Measurements from ENCODE around the gene CDK5RAP3.

CDK5RAP3 gene

DNA sequence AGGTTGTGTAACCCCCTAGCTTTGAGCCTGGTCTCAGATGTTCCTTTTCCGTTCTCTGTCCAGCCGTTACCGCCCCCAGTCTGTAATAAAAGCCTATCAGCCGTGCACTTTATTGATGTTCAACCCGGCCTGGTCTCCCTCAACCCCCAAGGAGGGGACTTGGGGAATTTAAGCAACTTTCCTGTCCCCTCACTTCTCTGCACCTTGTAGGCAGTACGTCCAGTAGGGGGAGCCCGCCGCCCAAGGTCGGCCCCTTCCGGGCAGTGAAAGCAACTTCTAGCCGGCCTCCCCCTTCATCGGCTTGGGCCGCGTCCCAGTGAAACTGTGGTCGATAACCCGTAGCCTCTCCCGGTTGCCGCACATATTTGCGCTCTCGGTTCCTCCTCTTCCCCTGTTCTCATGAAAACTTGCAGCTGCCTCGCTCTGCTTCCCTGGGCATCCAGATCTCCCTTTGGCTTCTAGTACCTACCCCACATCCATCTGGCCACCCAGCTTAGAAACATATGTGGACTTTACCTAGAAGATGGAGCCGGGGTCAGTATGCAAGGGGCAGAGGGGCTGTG, 21.6 kb upstream of the CDK5RAP3 start:
- peak; percentile 90 for DNase-seq

DNA sequence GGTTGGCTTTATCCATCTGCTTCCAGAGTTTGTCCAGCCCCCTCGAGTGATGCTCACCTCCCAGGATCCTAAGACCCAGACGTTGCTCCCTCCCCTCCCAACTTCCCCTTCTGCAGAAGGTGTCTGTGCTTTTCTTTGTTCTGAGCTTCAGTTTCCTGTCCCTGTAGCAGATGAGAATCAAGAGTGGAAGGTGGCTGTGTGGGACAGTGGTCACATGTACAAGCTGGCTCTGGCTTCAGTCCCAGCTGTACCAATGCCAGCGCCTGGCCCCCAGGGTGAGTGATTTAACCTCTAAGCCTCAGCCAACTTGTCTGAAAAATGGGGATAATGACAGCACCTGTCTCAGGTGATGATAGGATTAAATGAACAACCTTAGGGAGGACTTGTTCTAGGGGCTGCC, 21.0 kb upstream of the CDK5RAP3 start:
- peak; percentile 70 for DNase-seq

DNA sequence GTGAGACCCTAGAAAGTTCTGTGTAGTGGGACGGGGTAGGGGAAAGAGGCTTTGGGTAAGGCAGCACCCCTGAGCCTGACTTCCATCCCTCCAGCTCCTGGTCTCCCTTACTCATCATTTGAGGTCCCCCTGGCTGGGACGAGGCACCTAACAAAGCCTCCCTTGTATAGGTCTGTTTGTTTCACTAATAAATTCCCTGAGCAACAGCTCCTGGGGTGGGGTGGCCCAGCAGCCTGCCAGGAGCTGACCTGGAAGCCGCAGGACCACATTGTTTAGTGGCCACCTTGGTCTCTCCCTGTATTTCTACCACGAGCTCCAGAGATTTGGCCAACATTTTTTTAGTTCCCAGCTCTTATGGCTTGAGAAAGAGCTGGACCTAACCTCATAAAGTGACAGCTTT, 20.5 kb upstream of the CDK5RAP3 start:
- no peak for DNase-seq

DNA sequence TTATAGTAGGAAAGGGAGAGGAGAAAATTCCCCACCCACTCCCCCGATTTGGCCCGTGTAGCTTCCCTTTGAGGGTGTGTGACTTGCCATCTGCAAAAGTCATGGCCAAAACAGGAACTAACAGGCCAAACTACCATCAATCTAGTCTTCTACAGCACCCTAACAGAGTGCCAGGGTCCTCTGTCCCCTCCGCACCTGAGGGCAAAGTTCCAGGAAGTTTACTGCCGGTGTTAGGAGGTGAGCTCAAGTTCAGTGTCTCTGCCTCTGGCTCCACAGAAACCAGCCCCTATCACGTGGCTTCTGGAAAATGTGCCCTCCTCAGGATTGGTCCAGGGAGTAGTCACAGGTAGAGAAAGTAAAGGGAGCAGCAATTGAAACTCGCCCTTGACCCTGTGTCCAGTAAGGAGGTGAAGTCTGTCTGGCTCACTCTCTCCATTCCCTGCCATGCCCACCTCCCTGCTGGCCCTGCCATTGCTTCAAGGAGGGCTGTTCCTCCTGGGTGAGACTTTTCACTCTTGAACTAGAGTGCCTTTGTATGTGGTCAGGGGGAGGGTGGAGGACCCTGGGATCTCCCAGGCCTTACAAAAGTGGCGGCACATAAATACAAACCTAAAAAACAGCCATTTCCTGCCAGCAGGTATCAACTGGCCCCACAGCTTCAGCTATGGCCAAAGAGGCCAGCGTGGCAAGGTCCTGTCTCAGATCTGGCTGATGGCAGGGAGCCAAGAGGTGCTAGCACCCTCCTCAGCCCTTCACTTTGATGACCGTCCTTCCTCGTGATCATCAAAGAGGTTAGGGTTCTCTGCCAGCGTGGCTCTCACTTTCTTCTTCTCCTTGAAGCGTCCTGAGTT, 18.5 kb upstream of the CDK5RAP3 start:
- DNase-seq = no peak

DNA sequence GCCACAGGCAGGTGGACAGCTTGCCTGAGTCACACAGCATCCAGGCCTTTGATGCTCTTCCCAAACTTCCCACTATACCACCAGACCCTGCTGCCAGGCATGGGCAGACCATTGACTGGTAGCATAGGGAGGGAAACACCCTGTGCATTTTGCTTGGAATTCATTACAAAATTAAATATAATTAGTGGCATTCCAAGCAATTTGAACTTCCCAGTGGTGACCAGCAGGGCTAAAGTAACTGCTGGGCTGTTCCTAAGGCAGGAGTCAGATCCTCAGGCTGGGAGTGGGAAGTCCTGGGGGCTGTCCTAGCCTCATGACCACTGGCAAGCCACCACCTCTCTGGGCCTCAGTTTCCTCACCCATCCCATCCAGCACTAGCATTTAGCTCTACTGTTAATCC, 17.0 kb upstream of the CDK5RAP3 start:
- DNase-seq = no peak

DNA sequence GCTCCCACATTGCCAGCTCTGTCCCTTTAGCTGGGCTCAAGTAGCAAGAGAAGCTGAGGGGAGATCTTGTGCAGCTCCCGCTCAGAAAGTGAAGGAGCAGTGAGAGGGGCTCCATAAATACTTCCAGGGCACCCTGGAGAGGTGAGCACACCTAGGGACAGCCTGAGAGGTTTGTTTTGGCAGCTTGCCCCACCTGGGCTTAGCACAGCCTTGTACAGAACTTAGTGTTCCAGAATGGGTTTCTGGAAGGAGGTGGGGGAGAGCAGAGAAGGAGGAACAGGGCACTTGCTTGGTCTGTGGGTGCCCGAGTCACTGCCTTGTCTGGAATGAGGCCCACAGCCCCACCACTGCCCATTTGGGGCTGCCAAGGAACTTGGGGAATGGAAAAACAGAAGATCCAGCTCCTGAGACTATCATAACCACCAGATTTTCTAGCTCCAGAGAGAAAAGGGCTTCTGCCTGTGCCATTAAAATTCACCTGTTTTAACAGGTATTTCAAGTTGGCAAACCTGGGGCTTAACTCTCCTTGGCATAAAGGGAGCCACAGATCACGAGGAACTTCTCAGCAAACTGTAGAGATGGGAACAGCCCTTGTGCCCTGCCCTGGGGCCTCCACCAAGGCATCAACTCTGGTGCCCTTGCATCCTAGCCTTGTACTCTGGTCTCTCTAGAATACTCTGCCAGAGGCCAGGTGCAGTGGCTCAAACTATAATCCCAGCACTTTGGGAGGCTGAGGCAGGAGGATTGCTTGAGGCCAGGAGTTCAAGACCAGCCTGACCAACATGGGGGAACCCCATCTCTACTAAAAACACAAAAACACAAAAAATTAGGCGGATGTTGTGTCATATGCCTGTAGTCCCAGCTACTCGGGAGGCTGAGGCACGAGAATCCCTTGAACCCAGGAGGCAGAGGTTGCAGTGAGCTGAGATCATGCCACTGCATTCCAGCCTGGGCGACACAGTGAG, 15.1 kb upstream of the CDK5RAP3 start:
- no peak for DNase-seq

DNA sequence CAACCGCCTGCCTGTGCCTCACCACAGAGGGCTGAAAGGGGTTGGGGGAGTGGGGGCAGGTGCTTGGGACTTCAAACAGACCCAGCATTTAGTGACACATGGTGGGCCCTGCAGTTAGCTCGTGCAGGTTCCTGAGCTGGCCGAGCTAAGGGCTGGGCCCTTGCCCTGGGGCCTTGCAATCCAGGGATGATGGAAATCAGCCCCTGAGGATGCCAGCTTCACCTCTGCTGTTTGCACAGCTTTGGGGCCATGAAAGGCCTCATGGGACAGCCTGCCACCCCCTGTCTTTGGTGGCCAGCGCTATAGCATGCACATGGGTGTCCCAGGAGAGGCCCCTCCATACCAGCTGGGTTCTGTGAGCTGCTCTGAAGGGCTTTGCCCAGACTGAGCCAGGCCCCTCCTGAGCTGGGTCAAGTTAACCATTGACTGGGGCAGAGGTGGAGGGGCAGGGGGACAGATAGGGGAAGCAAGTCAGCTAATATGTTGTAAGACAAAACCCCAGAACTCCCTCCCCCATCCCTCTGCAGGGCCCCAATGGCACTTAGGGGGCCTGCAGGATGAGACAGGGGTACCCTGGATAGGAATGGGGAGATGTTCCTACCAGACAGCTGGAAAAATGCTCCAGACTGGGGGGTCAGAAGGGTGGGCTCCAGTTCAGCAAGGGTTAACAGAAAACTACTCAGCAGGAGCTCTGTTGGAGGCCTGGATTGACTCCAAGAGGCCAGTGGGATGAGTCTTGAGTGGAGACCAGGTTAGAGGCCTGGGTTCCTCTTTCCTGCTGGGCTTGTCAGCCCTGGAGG, 13.9 kb upstream of the CDK5RAP3 start:
- DNase-seq = peak; percentile 38

DNA sequence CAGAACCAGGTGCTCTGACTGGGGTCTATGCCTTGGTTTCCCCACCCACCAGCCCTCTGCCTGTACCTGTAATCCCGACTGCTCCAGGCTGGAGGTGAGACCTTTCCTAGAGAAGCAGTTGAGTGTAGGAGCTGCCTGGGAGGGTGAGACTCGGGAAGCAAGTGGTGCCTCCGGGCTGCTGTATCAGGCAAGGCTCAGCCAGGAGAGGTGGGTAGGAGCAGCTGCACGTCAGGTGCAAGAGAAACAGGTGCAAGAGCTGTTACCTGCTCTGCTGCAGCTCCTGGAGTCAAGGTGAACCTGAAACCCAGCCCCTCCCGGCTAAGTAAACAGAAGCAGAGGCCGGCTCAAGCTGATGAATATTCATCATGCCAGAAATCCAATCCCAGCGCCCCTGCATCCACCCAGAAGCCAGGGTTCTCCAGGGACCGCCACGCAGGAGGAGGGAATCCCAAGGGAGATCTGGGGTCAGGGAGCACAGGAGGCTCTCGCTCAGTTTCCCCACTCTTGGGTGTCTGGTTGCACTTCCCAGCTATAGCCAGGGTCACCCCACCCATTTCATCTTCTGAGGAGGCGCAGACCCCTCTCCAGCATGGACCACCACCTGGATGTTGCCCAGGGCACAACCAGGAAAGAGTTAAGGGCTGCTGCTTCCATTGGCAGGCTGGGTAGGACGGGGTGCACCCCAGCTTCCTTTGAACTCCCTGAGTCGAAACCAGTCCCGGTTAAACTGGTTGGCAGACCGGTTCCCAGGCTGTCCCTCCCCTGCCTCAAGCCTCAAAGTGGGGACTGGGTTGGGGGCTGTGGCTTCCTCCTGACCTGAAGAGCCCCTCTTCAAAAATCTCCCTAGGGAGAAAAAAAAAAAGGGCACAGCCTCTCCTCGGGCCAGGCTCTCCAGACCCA, 13.1 kb upstream of the CDK5RAP3 start, which contains the start of gene PRR15L:
Gene PRR15L (minus strand): TSS at position 293 of the 900 bp plus-strand sequence. CDS start 4,649 bp downstream, outside the sequence.
- DNase-seq = peak; percentile 64

DNA sequence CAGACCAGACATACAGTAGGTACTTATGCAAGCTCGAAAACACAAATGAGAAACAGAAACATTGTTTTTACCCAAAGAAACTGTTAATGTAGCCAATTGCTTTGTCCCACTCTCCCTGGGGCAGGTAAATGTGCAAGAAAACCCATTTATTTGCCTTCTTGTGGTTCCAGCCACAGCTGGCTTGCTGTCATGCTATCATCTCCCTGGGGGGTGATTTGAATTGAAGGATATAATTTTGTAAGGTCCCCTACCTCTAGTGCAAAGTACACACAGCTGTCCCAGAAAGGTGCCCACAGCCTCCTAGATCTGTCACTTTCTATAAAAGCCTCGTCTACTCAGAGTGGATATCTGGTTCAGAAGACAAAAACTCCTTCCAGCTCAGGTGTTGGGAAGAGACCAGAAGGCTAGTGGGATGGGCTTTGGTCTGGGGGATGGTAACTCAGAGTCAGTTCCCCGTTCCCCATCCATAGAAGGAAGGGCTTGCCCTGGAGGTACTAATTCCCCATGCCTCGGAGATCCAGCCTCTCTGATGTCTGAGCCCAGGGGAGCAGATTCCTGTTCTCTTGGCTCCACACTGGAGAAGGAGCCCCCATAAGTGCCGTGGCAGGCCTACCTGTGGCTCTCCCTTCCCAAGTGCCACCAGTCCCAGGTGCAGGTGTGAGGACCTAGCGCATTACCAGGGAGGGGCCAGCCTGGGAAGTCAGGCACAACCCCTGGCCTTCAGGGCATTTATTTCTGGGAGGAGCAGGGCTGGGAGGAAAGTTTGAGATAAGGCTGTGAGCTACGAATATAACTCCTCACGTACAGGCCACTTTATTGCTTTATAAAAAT, 10.9 kb upstream of the CDK5RAP3 start:
- no peak for DNase-seq

DNA sequence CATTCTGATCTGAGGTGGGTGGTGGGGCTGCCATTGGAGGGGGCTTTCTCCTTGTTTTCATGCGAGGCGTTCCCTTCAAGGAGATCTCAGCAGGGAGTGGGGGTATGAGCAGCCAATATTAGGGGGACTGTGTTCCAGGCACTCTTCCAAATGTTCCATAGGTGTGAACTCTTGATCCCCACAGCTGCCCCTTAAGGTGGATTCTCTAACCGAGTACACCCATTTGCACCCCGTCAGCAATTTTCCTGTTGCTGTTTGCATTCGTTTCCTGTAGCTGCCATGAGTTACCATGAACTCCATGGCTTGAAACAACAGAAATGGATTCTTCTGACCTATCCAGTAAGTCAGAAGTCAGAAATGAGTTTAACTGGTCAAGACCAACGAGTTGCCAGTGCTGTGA, 9.5 kb upstream of the CDK5RAP3 start:
- DNase-seq = peak; percentile 41

DNA sequence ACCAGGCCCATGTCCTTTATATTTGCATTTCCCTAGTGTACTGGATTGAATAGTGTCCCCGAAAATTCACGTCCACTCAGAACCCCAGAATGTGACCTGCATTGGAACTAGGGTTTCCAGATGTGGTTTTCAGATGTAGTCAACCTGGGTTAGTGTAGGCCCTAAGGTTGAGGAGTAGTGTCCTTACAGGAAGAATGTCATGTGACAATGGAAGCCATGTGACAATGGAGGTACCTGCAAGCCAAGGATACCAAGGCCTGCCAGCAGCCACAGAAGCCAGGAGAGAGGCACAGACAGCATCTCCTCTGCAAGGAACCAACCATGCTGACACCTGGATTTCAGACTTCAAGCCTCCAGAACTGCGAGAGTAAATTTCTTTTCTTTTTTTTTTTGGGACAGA, 8.0 kb upstream of the CDK5RAP3 start:
- DNase-seq = no peak

DNA sequence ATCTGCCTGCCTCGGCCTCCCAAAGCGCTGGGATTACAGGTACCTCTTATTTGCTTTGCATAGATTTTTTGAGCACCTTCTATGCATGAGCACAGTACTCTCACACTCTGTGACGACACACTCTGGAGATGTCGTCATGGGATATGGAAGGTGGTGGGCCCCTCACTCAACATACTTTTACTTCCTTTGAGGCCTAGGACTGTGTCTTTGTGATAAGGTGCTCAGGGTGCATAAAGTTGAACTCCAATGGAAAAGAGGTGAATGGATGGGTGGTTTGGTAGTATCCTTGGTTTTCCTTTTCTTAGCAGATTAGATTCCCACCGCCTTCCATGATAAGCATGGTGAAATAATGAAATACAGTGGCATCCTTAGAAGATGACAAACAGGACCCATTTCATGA, 6.1 kb upstream of the CDK5RAP3 start:
- no peak for DNase-seq

DNA sequence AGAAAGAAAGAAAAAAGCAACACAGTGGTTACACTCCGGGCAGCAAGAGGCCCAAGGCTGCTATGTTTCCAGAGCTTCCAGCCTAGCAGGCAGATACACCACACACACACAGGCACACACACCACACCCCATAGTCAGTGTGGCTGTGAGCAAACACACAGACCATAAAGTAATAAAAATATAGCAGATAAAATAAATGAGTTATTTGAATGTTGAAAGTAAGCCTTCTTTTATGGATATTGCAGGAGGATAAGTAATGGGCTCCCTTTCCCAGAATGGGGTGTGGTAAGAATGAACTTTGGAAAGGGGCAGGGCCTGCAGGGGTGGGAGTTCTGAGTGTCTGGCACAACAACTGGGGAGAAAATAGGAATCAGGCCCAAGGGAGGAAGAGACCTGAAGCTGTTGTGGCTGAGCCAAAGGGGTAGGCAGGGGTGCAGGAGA, 4.8 kb upstream of the CDK5RAP3 start:
- DNase-seq = no peak

DNA sequence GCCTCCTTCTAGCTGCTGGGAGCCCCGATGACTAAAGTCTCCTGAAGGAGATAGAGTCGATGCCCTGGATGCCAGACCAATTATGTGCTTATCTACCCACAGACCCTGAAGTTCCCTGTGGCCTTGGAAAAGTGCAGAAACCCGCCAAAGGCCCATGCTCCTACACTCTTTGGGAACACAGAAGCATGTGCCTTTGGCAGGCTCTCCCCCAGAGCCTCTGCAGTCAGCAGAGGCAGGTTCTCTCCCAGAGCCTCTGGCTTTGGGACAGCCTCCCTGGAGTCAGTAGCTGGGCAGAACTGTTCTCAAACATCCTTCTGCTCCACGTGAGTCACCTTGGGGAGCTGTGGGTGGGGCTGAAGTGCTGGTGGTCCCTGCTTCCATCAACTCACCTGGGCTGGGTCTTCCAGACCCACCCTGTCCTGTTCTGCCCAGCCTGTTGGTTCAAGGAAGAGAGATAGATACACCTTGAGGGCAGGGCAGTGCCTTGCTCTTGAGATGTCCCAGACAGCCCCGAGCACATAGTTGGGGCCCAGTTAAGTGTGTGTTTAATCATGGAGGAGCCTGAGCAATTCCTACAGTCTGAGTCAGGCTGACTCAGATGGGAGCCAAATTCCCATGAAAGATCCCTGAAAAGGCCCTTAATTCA, 3.2 kb upstream of the CDK5RAP3 start:
- DNase-seq = no peak

DNA sequence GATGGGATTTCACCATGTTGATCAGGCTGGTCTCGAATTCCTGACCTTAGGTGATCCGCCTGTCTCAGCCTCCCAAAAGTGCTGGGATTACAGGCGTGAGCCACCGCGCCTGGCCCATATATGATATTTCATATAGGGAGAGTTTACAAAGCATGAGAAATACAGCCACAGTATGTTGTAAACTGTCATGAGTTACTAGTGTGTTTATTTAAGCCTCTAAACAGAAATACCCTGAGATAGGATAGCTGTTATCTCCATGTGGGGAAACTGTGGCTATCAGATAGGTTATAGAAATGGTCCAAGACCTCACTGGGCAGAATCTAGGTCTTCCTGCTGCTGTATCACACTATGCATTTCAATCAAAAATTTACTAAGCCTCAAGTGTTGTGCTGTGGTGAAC, 2.1 kb upstream of the CDK5RAP3 start:
- no peak for DNase-seq

DNA sequence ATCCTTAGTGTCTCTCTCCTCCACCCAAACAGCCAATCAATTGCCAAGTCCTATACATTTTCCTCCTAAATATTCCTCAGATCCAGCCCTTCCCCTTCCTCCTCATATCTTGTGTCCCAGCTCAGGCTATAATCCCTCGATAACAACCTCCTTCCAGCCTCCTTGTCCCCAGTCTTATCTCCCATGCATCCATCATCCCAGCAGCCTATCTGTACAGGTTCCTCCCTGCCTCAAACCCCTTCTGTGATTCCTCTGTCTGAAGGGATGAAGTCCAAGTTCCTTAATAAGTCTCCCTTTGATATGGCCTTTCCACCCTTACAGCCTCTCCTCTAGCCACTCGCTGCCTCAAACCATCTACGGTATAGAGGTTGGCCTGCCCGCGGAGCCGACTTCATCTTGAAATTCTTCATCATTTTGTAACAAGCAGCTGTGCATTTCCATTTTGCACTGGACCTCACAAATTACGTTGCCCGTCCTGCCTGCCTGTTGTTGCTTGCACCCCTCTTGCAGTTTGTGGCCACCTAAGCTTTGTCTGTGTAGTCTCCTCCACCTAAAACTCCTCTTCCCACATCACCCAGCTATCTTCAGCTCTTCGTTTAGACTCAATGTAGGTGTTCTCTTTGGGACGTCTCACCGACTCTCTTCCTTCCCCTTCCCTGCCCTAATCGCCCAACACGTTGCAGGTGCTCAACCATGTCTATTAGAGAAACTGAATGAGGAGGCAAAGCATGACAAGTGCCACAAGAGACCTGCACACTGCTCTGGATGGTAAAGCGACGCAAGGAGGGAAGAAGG, 786 bp upstream of the CDK5RAP3 start:
- no peak for DNase-seq

DNA sequence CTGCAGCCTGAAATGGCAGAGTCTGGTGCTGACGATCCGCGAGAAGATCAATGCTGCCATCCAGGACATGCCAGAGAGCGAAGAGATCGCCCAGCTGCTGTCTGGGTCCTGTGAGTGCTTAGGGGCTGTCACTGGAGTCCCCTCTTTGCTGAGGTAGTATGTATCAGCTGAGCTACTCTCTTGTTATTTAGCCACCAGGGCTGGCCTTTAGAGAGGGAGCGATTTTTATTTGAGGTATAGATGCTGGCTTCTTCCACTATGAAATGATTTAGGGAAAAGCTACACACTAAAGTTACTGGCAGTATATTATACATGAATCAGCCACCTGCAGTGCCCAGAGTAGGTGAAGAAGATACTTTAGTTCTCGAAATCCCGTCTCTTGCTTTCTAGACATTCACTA, 2.6 kb downstream of the CDK5RAP3 start:
- DNase-seq = no peak

DNA sequence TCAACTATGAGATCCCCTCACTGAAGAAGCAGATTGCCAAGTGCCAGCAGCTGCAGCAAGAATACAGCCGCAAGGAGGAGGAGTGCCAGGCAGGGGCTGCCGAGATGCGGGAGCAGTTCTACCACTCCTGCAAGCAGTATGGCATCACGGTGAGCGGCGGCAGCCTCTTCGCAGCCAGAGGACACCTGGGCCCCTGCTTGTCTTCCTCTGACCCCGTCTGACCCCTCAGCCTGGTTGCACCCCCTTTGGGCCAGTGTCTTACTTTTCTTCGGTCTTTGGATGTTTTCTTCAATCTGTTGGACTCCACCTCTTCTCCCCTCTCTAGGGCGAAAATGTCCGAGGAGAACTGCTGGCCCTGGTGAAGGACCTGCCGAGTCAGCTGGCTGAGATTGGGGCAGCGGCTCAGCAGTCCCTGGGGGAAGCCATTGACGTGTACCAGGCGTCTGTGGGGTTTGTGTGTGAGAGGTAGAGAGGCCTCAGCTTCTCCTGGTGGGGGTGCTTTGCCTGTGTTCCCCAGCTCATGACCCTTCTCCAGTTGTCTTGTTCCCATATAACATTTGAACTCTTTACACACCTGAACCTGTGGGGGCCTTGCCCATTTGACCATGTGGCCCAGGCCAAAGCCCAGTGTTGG, 4.4 kb downstream of the CDK5RAP3 start:
- DNase-seq = no peak

DNA sequence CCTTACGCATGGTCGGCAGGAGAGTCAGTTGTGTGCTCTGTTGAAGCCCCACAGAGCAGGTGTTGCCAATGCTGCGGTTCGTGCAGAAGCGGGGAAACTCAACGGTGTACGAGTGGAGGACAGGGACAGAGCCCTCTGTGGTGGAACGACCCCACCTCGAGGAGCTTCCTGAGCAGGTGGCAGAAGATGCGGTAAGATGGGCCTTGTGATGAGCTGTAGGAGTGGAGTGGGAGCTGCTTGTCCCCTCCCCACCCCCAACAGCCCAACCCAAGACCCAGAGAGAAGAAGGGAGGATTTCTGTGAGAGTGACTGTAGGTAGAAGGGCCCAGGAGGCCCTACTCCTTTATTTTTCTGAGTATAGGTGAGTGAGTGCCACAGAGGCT, 4.9 kb downstream of the CDK5RAP3 start:
- no peak for DNase-seq
